ENCODE data around the gene GRPEL2.

- no peak for TF ChIP-seq CTCF (IDR thresholded peaks at IDR 0.05)
- no peak for TF ChIP-seq POLR2A (IDR thresholded peaks at IDR 0.05)
Measured at GRCh38 chr5:149315753-149316152, 29.5 kb upstream of the GRPEL2 start.
